HEK293T (cell line): ENCODE data around the gene DNPEP.
"Not testable (repeated sequence)": the region's sequence is repeated elsewhere in the genome, so short reads cannot be mapped to it uniquely, and the experiment has no call there.

Experiments
- CTCF ChIA-PET: fragments of 350-600 bp; formaldehyde crosslinking; extraction: SDS; loops from one replicate; lab custom pipeline; 2021; ENCODE audit warnings: antibody characterized with exemption, inconsistent platforms; lab: Yijun Ruan, JAX
- POLR2A ChIA-PET: fragments of 350-600 bp; formaldehyde crosslinking; extraction: SDS; loops from one replicate; lab custom pipeline; 2020; ENCODE audit warnings: antibody characterized with exemption, inconsistent platforms; lab: Yijun Ruan, JAX
- DNase-seq: peaks from one replicate; pipeline ENCODE4 v3.0.0; 2012; ENCODE audit warnings: mixed read lengths; ENCODE audit errors: extremely low spot score
- ARNT ChIP-seq: fragments of 450-650 bp; IDR thresholded peaks from 2 replicates; pipeline ENCODE4 v1.6.1; 2017; ENCODE audit warnings: mild to moderate bottlenecking
- BHLHE40 ChIP-seq: fragments of 450-650 bp; IDR thresholded peaks from 2 replicates; pipeline ENCODE4 v1.6.1; 2016; ENCODE audit warnings: mild to moderate bottlenecking, moderate library complexity, borderline replicate concordance
- CTBP1 ChIP-seq: fragments of 450-650 bp; IDR thresholded peaks from 2 replicates; pipeline ENCODE4 v1.6.1; 2016; ENCODE audit warnings: borderline replicate concordance
- ELF4 ChIP-seq: fragments of 450-650 bp; IDR thresholded peaks from 2 replicates; pipeline ENCODE4 v1.6.1; 2017; ENCODE audit warnings: antibody characterized with exemption
- FOXA1 ChIP-seq: fragments of 450-650 bp; IDR thresholded peaks from 2 replicates; pipeline ENCODE4 v1.6.1; 2016; ENCODE audit warnings: mild to moderate bottlenecking
- FOXK2 ChIP-seq: fragments of 450-650 bp; IDR thresholded peaks from 2 replicates; pipeline ENCODE4 v1.6.1; 2016; ENCODE audit warnings: mild to moderate bottlenecking
- FOXM1 ChIP-seq: fragments of 450-650 bp; IDR thresholded peaks from 2 replicates; pipeline ENCODE4 v1.6.1; 2017; ENCODE audit warnings: mild to moderate bottlenecking, borderline replicate concordance
- HDGF ChIP-seq: fragments of 450-650 bp; IDR thresholded peaks from 2 replicates; pipeline ENCODE4 v1.6.1; 2017; ENCODE audit warnings: antibody characterized with exemption, borderline replicate concordance
- L3MBTL2 ChIP-seq: fragments of 450-650 bp; conservative IDR thresholded peaks from 2 replicates; pipeline ENCODE4 v1.6.1; 2016; ENCODE audit warnings: mild to moderate bottlenecking
- LEF1 ChIP-seq: fragments of 450-650 bp; IDR thresholded peaks from 2 replicates; pipeline ENCODE4 v1.6.1; 2017; ENCODE audit warnings: mild to moderate bottlenecking, borderline replicate concordance
- NFRKB ChIP-seq: fragments of 450-650 bp; IDR thresholded peaks from 2 replicates; pipeline ENCODE4 v1.6.1; 2016; ENCODE audit warnings: mild to moderate bottlenecking, moderate library complexity
- PKNOX1 ChIP-seq: fragments of 450-650 bp; IDR thresholded peaks from 2 replicates; pipeline ENCODE4 v1.6.1; 2016
- SP1 ChIP-seq: fragments of 450-650 bp; IDR thresholded peaks from 2 replicates; pipeline ENCODE4 v1.6.1; 2017
- SUZ12 ChIP-seq: fragments of 450-650 bp; IDR thresholded peaks from 2 replicates; pipeline ENCODE4 v1.6.1; 2016; ENCODE audit warnings: mild to moderate bottlenecking
- TARDBP ChIP-seq: fragments of 450-650 bp; IDR thresholded peaks from 2 replicates; pipeline ENCODE4 v1.6.1; 2016
- ZNF384 ChIP-seq: fragments of 450-650 bp; IDR thresholded peaks from 2 replicates; pipeline ENCODE4 v1.6.1; 2016

Gene DNPEP

GRCh38 chr2:219398721-219399363 is 11.1 kb upstream of the DNPEP start:
- no peak for DNase-seq
- ChIA-PET POLR2A (interaction anchor here (1.2 kb wide), 1 partner anchor 11 kb away, joined by 6 read pairs; the partner anchor contains the start of gene DNPEP), CTCF (interaction anchor here (0.9 kb wide), 1 partner anchor 97 kb away, joined by 4 read pairs; no protein-coding TSS in a partner anchor)
- no peak for TF ChIP-seq FOXA1
- TF ChIP-seq PKNOX1 = peak; percentile 36; the same call in 1 of the 2 replicates

GRCh38 chr2:219396863-219397457 is 9.2 kb upstream of the DNPEP start:
- no peak for DNase-seq
- ChIA-PET POLR2A (no interaction called here), CTCF (interaction anchor here (0.6 kb wide), 1 partner anchor 8 kb away, joined by 3 read pairs; no protein-coding TSS in a partner anchor)
- TF ChIP-seq CTBP1 (no peak), HDGF (no peak), FOXM1 (no peak), FOXK2 (no peak), ARNT (no peak), NFRKB (no peak)

GRCh38 chr2:219395609-219396008 is 7.9 kb upstream of the DNPEP start:
- ChIA-PET CTCF (no interaction called here), POLR2A (no interaction called here)
- DNase-seq = no peak
- no peak for TF ChIP-seq FOXK2
- TF ChIP-seq FOXA1 = no peak
- TF ChIP-seq ARNT = no peak
- TF ChIP-seq ELF4 = no peak
- TF ChIP-seq LEF1 = no peak
- TF ChIP-seq HDGF = no peak
- TF ChIP-seq L3MBTL2 = no peak
- TF ChIP-seq CTBP1 = no peak
- no peak for TF ChIP-seq PKNOX1
- no peak for TF ChIP-seq BHLHE40
- no peak for TF ChIP-seq FOXM1
- TF ChIP-seq SP1 = no peak
- TF ChIP-seq TARDBP = no peak
- no peak for TF ChIP-seq SUZ12
- TF ChIP-seq ZNF384 = no peak
- TF ChIP-seq NFRKB = no peak

- DNase-seq, CTCF ChIA-PET, POLR2A ChIA-PET: not testable (repeated sequence)
Measured at GRCh38 chr2:219395056-219395455, 7.3 kb upstream of the DNPEP start.

GRCh38 chr2:219392754-219393153 is 5.0 kb upstream of the DNPEP start:
- no peak for DNase-seq
- TF ChIP-seq ARNT (no peak), PKNOX1 (no peak), FOXK2 (no peak), HDGF (no peak), LEF1 (no peak), FOXA1 (no peak), L3MBTL2 (no peak), ZNF384 (no peak), NFRKB (no peak), SUZ12 (no peak), CTBP1 (no peak), ELF4 (no peak), FOXM1 (no peak), BHLHE40 (no peak), TARDBP (no peak), SP1 (no peak)
- CTCF ChIA-PET = interaction anchor here (0.7 to 0.9 kb wide), 2 partner anchors 11 to 41 kb away, joined by 3 to 4 read pairs; no protein-coding TSS in a partner anchor
- POLR2A ChIA-PET = interaction anchor here (0.7 kb wide), 1 partner anchor 96 kb away, joined by 5 read pairs; no protein-coding TSS in a partner anchor

GRCh38 chr2:219388907-219389156 is 1.1 kb upstream of the DNPEP start:
- POLR2A ChIA-PET = interaction anchor here (0.7 to 1.6 kb wide), 7 partner anchors 10 to 212 kb away, joined by 3 to 6 read pairs (median 3); partner anchors contain the start of gene CNPPD1

More at GRCh38 chr2:219388907-219389156, 1.1 kb upstream of the DNPEP start:
- CTCF ChIA-PET = interaction anchor here (0.6 to 2.3 kb wide), 14 partner anchors 8 to 380 kb away, joined by 3 to 8 read pairs (median 4); no protein-coding TSS in a partner anchor
- TF ChIP-seq FOXK2 = no peak
- TF ChIP-seq L3MBTL2 = no peak
- TF ChIP-seq SUZ12 = no peak
- TF ChIP-seq BHLHE40 = no peak
- TF ChIP-seq FOXM1 = no peak
- TF ChIP-seq ARNT = no peak
- TF ChIP-seq CTBP1 = no peak
- TF ChIP-seq ZNF384 = no peak
- no peak for TF ChIP-seq ELF4
- TF ChIP-seq SP1 = no peak
- no peak for TF ChIP-seq PKNOX1
- TF ChIP-seq FOXA1 = no peak
- TF ChIP-seq HDGF = no peak
- no peak for TF ChIP-seq LEF1
- no peak for TF ChIP-seq NFRKB
- TF ChIP-seq TARDBP = no peak
- DNase-seq = no peak
